Neural crest cell (in vitro differentiated cells): ENCODE measurements around the gene PCDH1. TPM values are rescaled to one million over a fixed set of nuclear protein-coding genes. Genes with fewer than 3 reads are reported as not detected.

ENCODE experiments used
- DNase-seq: peaks from one replicate; pipeline ENCODE4 v3.0.0; 2021; ENCODE audit warnings: low read depth, mixed read lengths, low spot score
- H3K27ac Mint-ChIP-seq: one replicate; pipeline ENCODE4 v1.8.0; 2021; ENCODE audit warnings: mild to moderate bottlenecking, mixed read lengths; ENCODE audit not compliant: unreplicated experiment
- H3K27me3 Mint-ChIP-seq: 2 replicates; pipeline ENCODE4 v1.8.0; 2021; ENCODE audit warnings: low read depth, mild to moderate bottlenecking, mixed read lengths
- H3K36me3 Mint-ChIP-seq: 2 replicates; pipeline ENCODE4 v1.8.0; 2021; ENCODE audit warnings: low read depth, mild to moderate bottlenecking, mixed read lengths
- H3K4me1 Mint-ChIP-seq: 2 replicates; pipeline ENCODE4 v1.8.0; 2021; ENCODE audit warnings: mixed read lengths
- H3K4me3 Mint-ChIP-seq: one replicate; pipeline ENCODE4 v1.8.0; 2021; ENCODE audit warnings: mild to moderate bottlenecking, mixed read lengths
- H3K9me3 Mint-ChIP-seq: 2 replicates; pipeline ENCODE4 v1.8.0; 2021; ENCODE audit warnings: mixed read lengths
- CTCF ChIP-seq: fragments of 200-600 bp; sonication (generic); conservative IDR thresholded peaks from 2 replicates; pipeline ENCODE4 v1.5.0; 2021; ENCODE audit warnings: antibody characterized with exemption, mild to moderate bottlenecking
- total RNA-seq: library from RNA; stranded (reverse); gene quantifications from 2 replicates; pipeline ENCODE4 v1.2.1, GENCODE V29; 2021

The PCDH1 gene
- total RNA-seq, 1 donor from 2014 or later: 17.3 TPM

GRCh38 chr5:141850244-141850768 is 27.9 kb downstream of the PCDH1 start:
- H3K36me3 Mint-ChIP-seq: no peaks in the 10 kb centered on the region
- H3K4me1 Mint-ChIP-seq: peaks cover 29% of the 10 kb centered on the region
- no peaks in the 10 kb centered on the region for H3K27me3 Mint-ChIP-seq
- no peak for DNase-seq
- TF ChIP-seq CTCF: no peak
- peak overlapping the region; percentile 75 for H3K27ac Mint-ChIP-seq
- peak overlapping the region; percentile 92 for H3K4me3 Mint-ChIP-seq
- no peaks in the 10 kb centered on the region for H3K9me3 Mint-ChIP-seq

GRCh38 chr5:141849415-141850243 is 28.6 kb downstream of the PCDH1 start:
- H3K4me1 Mint-ChIP-seq: peaks cover 33% of the 10 kb centered on the region
- peak overlapping the region; percentile 92 for H3K4me3 Mint-ChIP-seq
- DNase-seq: peak; percentile 68
- no peaks in the 10 kb centered on the region for H3K27me3 Mint-ChIP-seq
- H3K9me3 Mint-ChIP-seq: no peaks in the 10 kb centered on the region
- H3K36me3 Mint-ChIP-seq: no peaks in the 10 kb centered on the region
- H3K27ac Mint-ChIP-seq: peak overlapping the region; percentile 95
- TF ChIP-seq CTCF: peak; percentile 23

GRCh38 chr5:141848744-141849414 is 29.3 kb downstream of the PCDH1 start:
- H3K4me1 Mint-ChIP-seq: peaks cover 38% of the 10 kb centered on the region

GRCh38 chr5:141846031-141846430 is 32.2 kb downstream of the PCDH1 start:
- peak overlapping the region; percentile 62 for H3K4me3 Mint-ChIP-seq
- no peak for TF ChIP-seq CTCF
- H3K4me1 Mint-ChIP-seq: peaks cover 59% of the 10 kb centered on the region
- peak; percentile 58 for DNase-seq
- no peaks in the 10 kb centered on the region for H3K9me3 Mint-ChIP-seq
- peak overlapping the region; percentile 66 for H3K27ac Mint-ChIP-seq
- H3K27me3 Mint-ChIP-seq: no peaks in the 10 kb centered on the region
- H3K36me3 Mint-ChIP-seq: no peaks in the 10 kb centered on the region

More at GRCh38 chr5:141848744-141849414, 29.3 kb downstream of the PCDH1 start:
- no peak for DNase-seq
- H3K9me3 Mint-ChIP-seq: no peaks in the 10 kb centered on the region
- peak overlapping the region; percentile 92 for H3K4me3 Mint-ChIP-seq
- H3K36me3 Mint-ChIP-seq: no peaks in the 10 kb centered on the region
- no peak for TF ChIP-seq CTCF
- no peaks in the 10 kb centered on the region for H3K27me3 Mint-ChIP-seq
- peak overlapping the region; percentile 95 for H3K27ac Mint-ChIP-seq

GRCh38 chr5:141845371-141845851 is 32.8 kb downstream of the PCDH1 start:
- no peak overlapping the region for H3K27ac Mint-ChIP-seq
- H3K4me1 Mint-ChIP-seq: peaks cover 65% of the 10 kb centered on the region
- peak overlapping the region; percentile 31 for H3K4me3 Mint-ChIP-seq
- H3K9me3 Mint-ChIP-seq: no peaks in the 10 kb centered on the region
- H3K36me3 Mint-ChIP-seq: no peaks in the 10 kb centered on the region
- H3K27me3 Mint-ChIP-seq: no peaks in the 10 kb centered on the region
- no peak for TF ChIP-seq CTCF
- no peak for DNase-seq
